BJ (cell line): ENCODE data around the gene RAD9A. TPM values are rescaled to one million over a fixed set of nuclear protein-coding genes. Genes with fewer than 3 reads are reported as not detected.

Experiments used
- CTCF ChIA-PET: fragments of 350-600 bp; formaldehyde crosslinking; extraction: SDS; loops from one replicate; lab custom pipeline; 2021; ENCODE audit warnings: antibody characterized with exemption, inconsistent platforms; lab: Yijun Ruan, JAX
- POLR2A ChIA-PET: fragments of 300-600 bp; sonication (Branson Sonifier 250); formaldehyde crosslinking; extraction: SDS; loops from one replicate; lab custom pipeline; 2021; ENCODE audit warnings: antibody characterized with exemption; lab: Charles Lee
- DNase-seq: peaks from one replicate; pipeline ENCODE4 v3.0.0-alpha.2; 2011; ENCODE audit warnings: low read depth
- H3K27me3 ChIP-seq: 2 replicates; pipeline ENCODE4 v1.6.0; 2011; ENCODE audit warnings: low read length; ENCODE audit not compliant: control insufficient read depth, insufficient read depth
- H3K36me3 ChIP-seq: 2 replicates; pipeline ENCODE4 v1.5.1; 2011; ENCODE audit warnings: low read length; ENCODE audit not compliant: control insufficient read depth, insufficient read depth
- H3K4me3 ChIP-seq: 2 replicates; pipeline ENCODE4 v1.5.1; 2011; ENCODE audit warnings: low read depth, mild to moderate bottlenecking, control low read depth, low read length
- CTCF ChIP-seq: IDR thresholded peaks from 2 replicates; pipeline ENCODE4 v1.5.1; 2011; ENCODE audit warnings: low read depth, mild to moderate bottlenecking, control low read depth, inconsistent platforms, low read length, moderate library complexity; ENCODE audit not compliant: insufficient read depth
- polyA plus RNA-seq: library from polyadenylated mRNA; depleted of rRNA; stranded (reverse); fragments of >200 nt; gene quantifications from 2 replicates; pipeline ENCODE4 v1.2.3, GENCODE V29; 2011

The RAD9A gene
- polyA plus RNA-seq, 1 experiment = 10.7 TPM

GRCh38 chr11:67355023-67355793 is 36.6 kb upstream of the RAD9A start:
- ChIA-PET POLR2A (no interaction called here), CTCF (interaction anchor here (2.0 to 20.3 kb wide), 4 partner anchors 9 to 43 kb away, joined by 5 to 892 read pairs (median 20); partner anchors contain the start of genes CLCF1 and RAD9A)
- H3K27me3 ChIP-seq = no peaks in the 10 kb centered on the region
- no peak overlapping the region for H3K4me3 ChIP-seq
- no peak for DNase-seq
- TF ChIP-seq CTCF = no peak
- no peaks in the 10 kb centered on the region for H3K36me3 ChIP-seq

- Histone ChIP-seq H3K27me3 (no peaks in the 10 kb centered on the region), H3K36me3 (no peaks in the 10 kb centered on the region), H3K4me3 (no peak overlapping the region)
- ChIA-PET CTCF (interaction anchor here (0.8 to 20.3 kb wide), 7 partner anchors 9 to 46 kb away, joined by 3 to 892 read pairs (median 12); partner anchors contain the start of genes CLCF1, PPP1CA and RAD9A), POLR2A (no interaction called here)
- DNase-seq = no peak
- TF ChIP-seq CTCF = no peak
Measured at GRCh38 chr11:67355794-67356386, 35.9 kb upstream of the RAD9A start.

GRCh38 chr11:67356387-67356863 is 35.4 kb upstream of the RAD9A start:
- no peak for DNase-seq
- ChIA-PET POLR2A (no interaction called here), CTCF (interaction anchor here (0.8 to 20.3 kb wide), 7 partner anchors 10 to 145 kb away, joined by 3 to 892 read pairs (median 5); partner anchors contain the start of genes CLCF1, PPP1CA and RAD9A)
- no peaks in the 10 kb centered on the region for H3K36me3 ChIP-seq
- H3K4me3 ChIP-seq = no peak overlapping the region
- no peak for TF ChIP-seq CTCF
- no peaks in the 10 kb centered on the region for H3K27me3 ChIP-seq

GRCh38 chr11:67356864-67357561 is 34.8 kb upstream of the RAD9A start:
- Histone ChIP-seq H3K27me3 (no peaks in the 10 kb centered on the region), H3K4me3 (no peak overlapping the region), H3K36me3 (no peaks in the 10 kb centered on the region)
- ChIA-PET POLR2A (interaction anchor here (0.6 to 1.0 kb wide), 2 partner anchors 12 to 40 kb away, joined by 3 read pairs; no protein-coding TSS in a partner anchor), CTCF (interaction anchor here (0.7 to 20.3 kb wide), 8 partner anchors 9 to 144 kb away, joined by 3 to 892 read pairs (median 4); partner anchors contain the start of genes CLCF1, PPP1CA and RAD9A)
- no peak for DNase-seq
- peak; percentile 95 for TF ChIP-seq CTCF
